Astrocyte of the cerebellum (primary cell): ENCODE data around the gene TRIM28.

Experiments
- DNase-seq: peaks from one replicate; pipeline ENCODE4 v3.0.0-alpha.2; 2011; ENCODE audit warnings: low read depth
- H3K4me3 ChIP-seq: 2 replicates; pipeline ENCODE4 v1.5.1; 2011; ENCODE audit warnings: mild to moderate bottlenecking, low read depth, low read length, moderate library complexity
- in situ Hi-C: cut with HindIII; loops from 2 replicates; pipeline ENCODE4 v1.10.0; 2017; ENCODE audit warnings: low sequenced_read_pairs
- TF ChIP-seq, protein P1 (sequence below): IDR thresholded peaks from 2 replicates; pipeline ENCODE4 v1.5.1; 2012; ENCODE audit warnings: low read length, low read depth, moderate library complexity, mild to moderate bottlenecking; ENCODE audit errors: missing control alignments

TRIM28 gene

DNA sequence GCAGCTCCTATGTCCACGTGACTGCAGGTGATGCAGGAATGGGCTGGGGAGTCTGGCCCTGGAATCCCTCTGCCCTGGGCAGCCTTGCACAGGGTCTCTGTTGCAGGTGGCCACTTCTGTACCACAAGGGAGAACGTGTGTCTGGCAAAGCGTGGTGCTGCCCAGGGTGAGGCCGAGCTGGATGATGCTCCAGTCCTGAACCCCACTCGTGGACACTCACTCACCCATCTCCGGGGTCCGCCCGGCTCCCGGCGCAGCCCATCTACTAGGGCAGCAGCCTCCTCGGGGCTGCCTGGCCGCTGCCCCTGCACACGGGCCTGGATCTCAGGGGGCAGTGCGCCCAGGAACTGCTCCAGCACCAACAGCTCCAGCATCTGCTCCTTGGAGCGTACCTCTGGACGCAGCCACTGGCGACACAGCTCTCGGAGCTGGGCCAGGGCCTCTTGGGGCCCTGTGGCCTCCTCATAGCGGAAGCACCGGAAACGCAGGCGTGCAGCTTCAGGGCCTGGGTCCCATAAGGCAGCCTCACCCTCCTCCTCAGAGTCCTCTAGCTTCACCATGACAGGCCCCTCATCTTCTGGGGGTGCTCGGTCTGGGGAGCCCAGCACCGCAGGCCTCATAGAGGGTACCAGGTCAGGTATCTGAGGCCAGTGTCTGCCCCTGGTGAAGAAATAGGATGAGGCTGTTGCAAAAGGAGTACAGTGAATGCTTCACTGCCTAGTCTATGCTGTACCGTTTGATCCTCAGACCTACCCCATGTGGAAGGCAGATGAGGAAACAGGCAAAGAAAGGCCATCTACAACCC, 27.1 kb downstream of the TRIM28 start:
- DNase-seq, result no peak
- no peak overlapping the region for H3K4me3 ChIP-seq
- in situ Hi-C loops, result no loop called here
- TF ChIP-seq, protein P1, sequence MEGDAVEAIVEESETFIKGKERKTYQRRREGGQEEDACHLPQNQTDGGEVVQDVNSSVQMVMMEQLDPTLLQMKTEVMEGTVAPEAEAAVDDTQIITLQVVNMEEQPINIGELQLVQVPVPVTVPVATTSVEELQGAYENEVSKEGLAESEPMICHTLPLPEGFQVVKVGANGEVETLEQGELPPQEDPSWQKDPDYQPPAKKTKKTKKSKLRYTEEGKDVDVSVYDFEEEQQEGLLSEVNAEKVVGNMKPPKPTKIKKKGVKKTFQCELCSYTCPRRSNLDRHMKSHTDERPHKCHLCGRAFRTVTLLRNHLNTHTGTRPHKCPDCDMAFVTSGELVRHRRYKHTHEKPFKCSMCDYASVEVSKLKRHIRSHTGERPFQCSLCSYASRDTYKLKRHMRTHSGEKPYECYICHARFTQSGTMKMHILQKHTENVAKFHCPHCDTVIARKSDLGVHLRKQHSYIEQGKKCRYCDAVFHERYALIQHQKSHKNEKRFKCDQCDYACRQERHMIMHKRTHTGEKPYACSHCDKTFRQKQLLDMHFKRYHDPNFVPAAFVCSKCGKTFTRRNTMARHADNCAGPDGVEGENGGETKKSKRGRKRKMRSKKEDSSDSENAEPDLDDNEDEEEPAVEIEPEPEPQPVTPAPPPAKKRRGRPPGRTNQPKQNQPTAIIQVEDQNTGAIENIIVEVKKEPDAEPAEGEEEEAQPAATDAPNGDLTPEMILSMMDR, result no peak

- TF ChIP-seq, protein P1, result no peak
- no peak overlapping the region for H3K4me3 ChIP-seq
- in situ Hi-C loops, result no loop called here
- no peak for DNase-seq
Measured at GRCh38 chr19:58571575-58571947, 27.7 kb downstream of the TRIM28 start.

DNA sequence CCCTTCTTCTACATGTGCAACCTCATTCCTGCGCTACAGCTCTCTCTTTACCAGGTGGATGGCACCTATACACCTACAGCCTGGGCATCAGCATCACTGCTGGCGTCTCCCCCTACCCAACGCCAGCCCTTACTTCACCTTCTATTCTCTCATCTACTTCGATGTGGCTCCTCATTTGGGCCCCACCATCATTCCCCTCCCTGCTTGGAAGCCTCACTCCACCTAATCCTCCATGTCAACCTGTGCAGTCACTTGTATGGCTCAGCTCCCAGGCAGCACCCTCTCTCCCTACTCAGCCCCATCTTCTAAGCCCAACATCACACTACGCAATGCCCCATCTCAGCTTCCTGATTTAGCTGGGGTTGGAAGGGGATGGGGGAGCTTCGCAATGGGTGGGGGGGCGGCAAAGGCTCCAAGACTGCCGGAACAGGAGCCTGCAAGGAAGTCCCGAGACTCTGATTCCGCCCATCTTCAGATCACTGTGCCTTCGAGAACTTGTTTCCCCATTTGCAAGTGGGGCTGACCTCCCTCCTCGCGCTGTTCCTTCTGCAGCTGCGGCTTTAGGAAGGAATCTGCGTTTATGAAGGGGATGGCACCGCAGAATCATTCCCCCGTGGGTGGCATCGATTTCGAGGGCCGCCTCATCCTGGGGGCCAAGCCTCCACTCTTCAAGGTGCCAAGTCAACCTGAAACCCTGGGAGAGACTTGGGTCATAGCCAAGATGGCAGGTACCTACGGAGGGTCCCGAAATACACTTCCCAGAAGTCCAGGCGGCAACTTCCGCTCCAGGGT, 28.4 kb downstream of the TRIM28 start:
- DNase-seq, result no peak
- in situ Hi-C loops, result no loop called here
- peak overlapping the region; percentile 64 for H3K4me3 ChIP-seq
- TF ChIP-seq, protein P1, result no peak

- peak; percentile 100 for DNase-seq
- H3K4me3 ChIP-seq, result peak within 1 kb of the TSS; percentile 64
- in situ Hi-C loops, result no loop called here
- TF ChIP-seq, protein P1, result peak; percentile 23
Measured at GRCh38 chr19:58572818-58573657, 29.2 kb downstream of the TRIM28 start, which contains the start of gene MZF1. TSS of gene MZF1 (minus strand) at chr19:58573335. CDS start at chr19:58571389, 1,946 bp downstream.

GRCh38 chr19:58573658-58574164, 29.8 kb downstream of the TRIM28 start:
- TF ChIP-seq, protein P1, result no peak
- no peak for DNase-seq
- in situ Hi-C loops, result no loop called here
- peak overlapping the region; percentile 64 for H3K4me3 ChIP-seq
